SIG-M5 (cell line): ENCODE data around the gene FMN1.
"Not testable (repeated sequence)": the region's sequence is repeated elsewhere in the genome, so short reads cannot be mapped to it uniquely, and the experiment has no call there.

ENCODE experiments used
- DNase-seq: peaks from one replicate; lab custom pipeline; 2025; lab: John Stamatoyannopoulos, UW

The FMN1 gene

GRCh38 chr15:32972686-32973085, 221.8 kb downstream of the FMN1 start:
- DNase-seq = no peak

GRCh38 chr15:32970847-32971246, 223.7 kb downstream of the FMN1 start:
- DNase-seq = no peak

- no peak for DNase-seq
Measured at GRCh38 chr15:32967521-32967920, 227.0 kb downstream of the FMN1 start.

GRCh38 chr15:32966512-32966911, 228.0 kb downstream of the FMN1 start:
- no peak for DNase-seq

GRCh38 chr15:32965897-32966296, 228.6 kb downstream of the FMN1 start:
- DNase-seq = no peak

- no peak for DNase-seq
Measured at GRCh38 chr15:32959077-32959476, 235.4 kb downstream of the FMN1 start.

GRCh38 chr15:32957219-32957618, 237.3 kb downstream of the FMN1 start:
- no peak for DNase-seq

- DNase-seq = no peak
Measured at GRCh38 chr15:32956711-32957110, 237.8 kb downstream of the FMN1 start.

GRCh38 chr15:32956006-32956405, 238.5 kb downstream of the FMN1 start:
- no peak for DNase-seq

GRCh38 chr15:32953533-32953910, 241.0 kb downstream of the FMN1 start:
- DNase-seq = no peak

GRCh38 chr15:32952901-32953532, 241.5 kb downstream of the FMN1 start:
- no peak for DNase-seq

- no peak for DNase-seq
Measured at GRCh38 chr15:32951736-32952464, 242.6 kb downstream of the FMN1 start.

- DNase-seq = not testable (repeated sequence)
Measured at GRCh38 chr15:32950051-32950450, 244.5 kb downstream of the FMN1 start.

- DNase-seq = no peak
Measured at GRCh38 chr15:32946210-32946609, 248.3 kb downstream of the FMN1 start.

- no peak for DNase-seq
Measured at GRCh38 chr15:32944431-32944830, 250.1 kb downstream of the FMN1 start.

- DNase-seq = no peak
Measured at GRCh38 chr15:32943711-32944110, 250.8 kb downstream of the FMN1 start.

GRCh38 chr15:32942401-32942841, 252.1 kb downstream of the FMN1 start:
- no peak for DNase-seq

- no peak for DNase-seq
Measured at GRCh38 chr15:32941823-32942222, 252.7 kb downstream of the FMN1 start.

- no peak for DNase-seq
Measured at GRCh38 chr15:32936976-32937375, 257.5 kb downstream of the FMN1 start.

GRCh38 chr15:32936283-32936918, 258.1 kb downstream of the FMN1 start:
- no peak for DNase-seq

- no peak for DNase-seq
Measured at GRCh38 chr15:32935139-32935538, 259.4 kb downstream of the FMN1 start.

GRCh38 chr15:32933236-32933635, 261.3 kb downstream of the FMN1 start:
- no peak for DNase-seq

- DNase-seq = no peak
Measured at GRCh38 chr15:32928876-32929275, 265.6 kb downstream of the FMN1 start.
